ENCODE data around the gene MYB.

- TF ChIP-seq CTCF (IDR thresholded peaks at IDR 0.05) (no peak), POLR2A (IDR thresholded peaks at IDR 0.05) (no peak)
These were observed 31.1 kb downstream of the MYB start for GRCh38 chr6:135212020-135212806.

Measured in Peyer's patch (tissue), 4 donors.